ENCODE measurements around the gene APBB2.
"Not testable (repeated sequence)": the region's sequence is repeated elsewhere in the genome, so short reads cannot be mapped to it uniquely, and the experiment has no call there.

Gene APBB2

DNA sequence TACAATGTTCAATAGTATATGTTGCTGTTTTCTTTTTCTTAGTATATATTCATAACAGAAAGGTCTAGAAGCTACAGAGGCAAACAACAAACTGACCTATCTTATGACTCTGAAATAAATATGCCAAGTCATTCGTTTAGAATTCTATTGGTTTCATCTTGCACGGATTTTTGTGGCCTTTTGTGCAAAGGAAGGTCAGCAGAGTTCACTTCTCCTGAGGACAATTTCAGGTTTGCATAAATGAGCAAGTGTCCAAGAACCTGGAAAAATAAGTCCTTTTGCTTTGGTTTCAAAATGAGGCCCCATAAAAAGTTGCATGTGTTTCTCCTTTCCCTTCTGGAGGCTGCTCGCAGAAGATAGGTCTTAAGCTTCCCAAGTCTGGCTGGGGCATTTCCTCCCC, 156.9 kb downstream of the APBB2 start:
- TF ChIP-seq, protein P1, sequence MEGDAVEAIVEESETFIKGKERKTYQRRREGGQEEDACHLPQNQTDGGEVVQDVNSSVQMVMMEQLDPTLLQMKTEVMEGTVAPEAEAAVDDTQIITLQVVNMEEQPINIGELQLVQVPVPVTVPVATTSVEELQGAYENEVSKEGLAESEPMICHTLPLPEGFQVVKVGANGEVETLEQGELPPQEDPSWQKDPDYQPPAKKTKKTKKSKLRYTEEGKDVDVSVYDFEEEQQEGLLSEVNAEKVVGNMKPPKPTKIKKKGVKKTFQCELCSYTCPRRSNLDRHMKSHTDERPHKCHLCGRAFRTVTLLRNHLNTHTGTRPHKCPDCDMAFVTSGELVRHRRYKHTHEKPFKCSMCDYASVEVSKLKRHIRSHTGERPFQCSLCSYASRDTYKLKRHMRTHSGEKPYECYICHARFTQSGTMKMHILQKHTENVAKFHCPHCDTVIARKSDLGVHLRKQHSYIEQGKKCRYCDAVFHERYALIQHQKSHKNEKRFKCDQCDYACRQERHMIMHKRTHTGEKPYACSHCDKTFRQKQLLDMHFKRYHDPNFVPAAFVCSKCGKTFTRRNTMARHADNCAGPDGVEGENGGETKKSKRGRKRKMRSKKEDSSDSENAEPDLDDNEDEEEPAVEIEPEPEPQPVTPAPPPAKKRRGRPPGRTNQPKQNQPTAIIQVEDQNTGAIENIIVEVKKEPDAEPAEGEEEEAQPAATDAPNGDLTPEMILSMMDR (conservative IDR thresholded peaks at IDR 0.05; ENCODE audit: low read depth, low read length): no peak
- Histone ChIP-seq H3K79me2 (ENCODE audit: insufficient read depth, low read depth) (no peaks in the 10 kb centered on the region), H2AFZ (ENCODE audit: low read depth) (no peak overlapping the region), H4K20me1 (ENCODE audit: insufficient read depth) (no peaks in the 10 kb centered on the region), H3K4me1 (ENCODE audit: low read depth, poor library complexity, severe bottlenecking) (no peaks in the 10 kb centered on the region), H3K27ac (no peak overlapping the region), H3K9ac (no peak overlapping the region), H3K27me3 (ENCODE audit: insufficient read depth, low read depth) (no peaks in the 10 kb centered on the region), H3K4me2 (no peak overlapping the region), H3K4me3 (IDR thresholded peaks at IDR 0.05; ENCODE audit: insufficient read depth, low read depth, low read length) (no peak overlapping the region), H3K36me3 (ENCODE audit: insufficient read depth) (no peaks in the 10 kb centered on the region)

DNA sequence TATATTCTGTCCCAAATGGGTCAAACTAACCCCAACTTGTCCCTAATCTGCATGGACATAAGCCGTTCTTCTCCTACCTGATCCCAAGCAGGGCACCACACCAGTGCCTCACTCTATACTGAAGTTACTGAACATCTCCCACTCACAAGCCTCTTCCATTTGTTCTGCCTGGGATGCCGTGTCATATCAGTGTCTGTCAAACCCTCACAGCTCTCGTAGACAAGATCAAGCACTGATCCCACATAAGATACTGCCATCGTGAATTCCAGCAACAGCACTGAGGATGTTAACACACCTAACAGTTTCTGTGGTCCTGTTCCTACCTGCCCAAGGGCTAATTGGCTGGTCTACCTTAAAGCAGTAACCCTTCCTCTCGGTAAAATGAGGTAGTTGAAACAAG, 162.1 kb downstream of the APBB2 start:
- no peak overlapping the region for H3K4me2 ChIP-seq
- H3K4me1 ChIP-seq (ENCODE audit: low read depth, poor library complexity, severe bottlenecking): no peaks in the 10 kb centered on the region
- no peaks in the 10 kb centered on the region for H3K27me3 ChIP-seq (ENCODE audit: insufficient read depth, low read depth)
- TF ChIP-seq, protein P1 (conservative IDR thresholded peaks at IDR 0.05; ENCODE audit: low read depth, low read length): no peak
- no peak overlapping the region for H3K4me3 ChIP-seq (IDR thresholded peaks at IDR 0.05; ENCODE audit: insufficient read depth, low read depth, low read length)
- no peak overlapping the region for H3K27ac ChIP-seq
- H4K20me1 ChIP-seq (ENCODE audit: insufficient read depth): no peaks in the 10 kb centered on the region
- no peak overlapping the region for H3K9ac ChIP-seq
- no peaks in the 10 kb centered on the region for H3K79me2 ChIP-seq (ENCODE audit: insufficient read depth, low read depth)
- no peaks in the 10 kb centered on the region for H3K36me3 ChIP-seq (ENCODE audit: insufficient read depth)
- no peak overlapping the region for H2AFZ ChIP-seq (ENCODE audit: low read depth)

GRCh38 chr4:41050880-41051775, 163.2 kb downstream of the APBB2 start:
- Histone ChIP-seq H3K4me3 (IDR thresholded peaks at IDR 0.05; ENCODE audit: insufficient read depth, low read depth, low read length) (no peak overlapping the region), H3K4me2 (no peak overlapping the region), H3K36me3 (ENCODE audit: insufficient read depth) (no peaks in the 10 kb centered on the region), H3K79me2 (ENCODE audit: insufficient read depth, low read depth) (no peaks in the 10 kb centered on the region), H4K20me1 (ENCODE audit: insufficient read depth) (no peaks in the 10 kb centered on the region), H3K9ac (no peak overlapping the region), H3K4me1 (ENCODE audit: low read depth, poor library complexity, severe bottlenecking) (no peaks in the 10 kb centered on the region), H3K27ac (no peak overlapping the region), H2AFZ (ENCODE audit: low read depth) (no peak overlapping the region), H3K27me3 (ENCODE audit: insufficient read depth, low read depth) (no peaks in the 10 kb centered on the region)
- TF ChIP-seq, protein P1 (conservative IDR thresholded peaks at IDR 0.05; ENCODE audit: low read depth, low read length): no peak

GRCh38 chr4:41050116-41050515, 164.2 kb downstream of the APBB2 start:
- no peak overlapping the region for H3K27ac ChIP-seq
- no peaks in the 10 kb centered on the region for H3K27me3 ChIP-seq (ENCODE audit: insufficient read depth, low read depth)
- no peaks in the 10 kb centered on the region for H3K79me2 ChIP-seq (ENCODE audit: insufficient read depth, low read depth)
- no peak overlapping the region for H3K4me2 ChIP-seq
- TF ChIP-seq, protein P1 (conservative IDR thresholded peaks at IDR 0.05; ENCODE audit: low read depth, low read length): no peak
- no peak overlapping the region for H3K4me3 ChIP-seq (IDR thresholded peaks at IDR 0.05; ENCODE audit: insufficient read depth, low read depth, low read length)
- no peaks in the 10 kb centered on the region for H3K36me3 ChIP-seq (ENCODE audit: insufficient read depth)
- H3K9ac ChIP-seq: no peak overlapping the region
- no peak overlapping the region for H2AFZ ChIP-seq (ENCODE audit: low read depth)
- H4K20me1 ChIP-seq (ENCODE audit: insufficient read depth): no peaks in the 10 kb centered on the region
- H3K4me1 ChIP-seq (ENCODE audit: low read depth, poor library complexity, severe bottlenecking): no peaks in the 10 kb centered on the region

GRCh38 chr4:41049176-41049575, 165.2 kb downstream of the APBB2 start:
- not testable (repeated sequence) for H3K27ac ChIP-seq; H3K4me2 ChIP-seq; H3K36me3 ChIP-seq (ENCODE audit: insufficient read depth); H3K9ac ChIP-seq; H3K27me3 ChIP-seq (ENCODE audit: insufficient read depth, low read depth); H3K4me3 ChIP-seq (IDR thresholded peaks at IDR 0.05; ENCODE audit: insufficient read depth, low read depth, low read length); H3K4me1 ChIP-seq (ENCODE audit: low read depth, poor library complexity, severe bottlenecking); H4K20me1 ChIP-seq (ENCODE audit: insufficient read depth); H3K79me2 ChIP-seq (ENCODE audit: insufficient read depth, low read depth); H2AFZ ChIP-seq (ENCODE audit: low read depth)

Measured in KMS-11 (cell line).